ENCODE results near the gene CYP3A4.

The CYP3A4 gene

GRCh38 chr7:99720800-99721595 lies 63.0 kb downstream of the CYP3A4 start:
- DNase-seq, result no peak

- DNase-seq, result no peak
Measured at GRCh38 chr7:99719996-99720769, 63.8 kb downstream of the CYP3A4 start.

GRCh38 chr7:99713995-99714570 lies 69.9 kb downstream of the CYP3A4 start:
- DNase-seq, result no peak

- no peak for DNase-seq
Measured at GRCh38 chr7:99709838-99710578, 74.0 kb downstream of the CYP3A4 start.

- DNase-seq, result no peak
Measured at GRCh38 chr7:99709260-99709659, 74.7 kb downstream of the CYP3A4 start.

GRCh38 chr7:99707096-99707495 lies 76.9 kb downstream of the CYP3A4 start:
- no peak for DNase-seq

Measured in activated CD4-positive, alpha-beta T cell treated with anti-CD3 and anti-CD28 coated beads, Interleukin-2, Interleukin-6, amounts not matched to agents 100 ng/mL and 50 ng/mL, durations not matched to agents 16 hours and 8 hours (primary cell).